ENCODE measurements around the gene IPO9. TPM values are rescaled to one million over a fixed set of nuclear protein-coding genes. Genes with fewer than 3 reads are reported as not detected.
"Not testable (repeated sequence)": the region's sequence is repeated elsewhere in the genome, so short reads cannot be mapped to it uniquely, and the experiment has no call there.

IPO9 gene
- total RNA-seq, 4 donors from 2014 or later: 2.0 to 13.0 (median 7.9) TPM

DNA sequence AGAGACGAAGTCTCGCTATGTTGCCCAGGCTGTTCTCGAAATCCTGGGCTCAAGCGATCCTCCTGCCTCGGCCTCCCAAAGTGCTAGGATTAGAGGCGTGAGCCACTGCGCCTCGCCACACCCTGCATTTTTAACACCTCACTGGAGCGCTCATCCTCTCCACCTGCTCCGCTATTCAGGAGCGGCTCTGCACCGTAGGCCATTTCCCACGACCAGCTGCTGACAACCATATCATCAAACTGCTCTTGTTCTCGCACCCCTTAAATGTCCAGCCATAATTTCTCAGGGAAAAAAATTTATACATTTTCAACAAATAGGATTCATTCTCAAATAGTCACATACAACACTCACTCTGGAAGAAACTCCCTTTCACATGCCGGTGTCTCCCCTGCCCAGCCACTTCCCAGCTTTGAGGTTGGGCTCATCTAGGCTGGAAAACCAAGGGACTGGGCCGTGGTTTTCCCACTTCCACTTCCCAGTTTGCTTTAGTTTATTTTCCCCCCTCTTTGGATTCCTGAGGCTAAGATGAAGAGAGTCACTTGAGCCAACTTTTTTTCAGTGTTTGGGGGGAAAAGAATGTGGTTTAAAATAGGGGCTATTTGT lies 639 bp upstream of the IPO9 start:
- intact Hi-C loops (cut with DNase I; ENCODE audit: low total_unique reads) (no loop called here), in situ Hi-C loops (cut with MboI; ENCODE audit: low pct_ligation_motif_present in 1 of 4, low pct_unique_long_range_greater_than_20kb in 1 of 4, low sequenced_read_pairs in 3 of 4) (no loop called here)
- Histone ChIP-seq H3K9me3 (no peaks in the 10 kb centered on the region), H3K27me3 (no peaks in the 10 kb centered on the region), H3K4me3 (peak overlapping the region in 1 of 4 donors; percentile 90), H3K36me3 (no peaks in the 10 kb centered on the region), H3K27ac (no peak overlapping the region), H3K4me1 (peaks cover 11 to 38% (median 19%) of the 10 kb centered on the region in 4 donors)
- DNase-seq: no peak
- TF ChIP-seq POLR2AphosphoS5 (IDR thresholded peaks at IDR 0.05) (no peak), EP300 (IDR thresholded peaks at IDR 0.05; ENCODE audit: low read depth) (no peak), POLR2A (IDR thresholded peaks at IDR 0.05) (no peak)
- TF ChIP-seq, protein P1, sequence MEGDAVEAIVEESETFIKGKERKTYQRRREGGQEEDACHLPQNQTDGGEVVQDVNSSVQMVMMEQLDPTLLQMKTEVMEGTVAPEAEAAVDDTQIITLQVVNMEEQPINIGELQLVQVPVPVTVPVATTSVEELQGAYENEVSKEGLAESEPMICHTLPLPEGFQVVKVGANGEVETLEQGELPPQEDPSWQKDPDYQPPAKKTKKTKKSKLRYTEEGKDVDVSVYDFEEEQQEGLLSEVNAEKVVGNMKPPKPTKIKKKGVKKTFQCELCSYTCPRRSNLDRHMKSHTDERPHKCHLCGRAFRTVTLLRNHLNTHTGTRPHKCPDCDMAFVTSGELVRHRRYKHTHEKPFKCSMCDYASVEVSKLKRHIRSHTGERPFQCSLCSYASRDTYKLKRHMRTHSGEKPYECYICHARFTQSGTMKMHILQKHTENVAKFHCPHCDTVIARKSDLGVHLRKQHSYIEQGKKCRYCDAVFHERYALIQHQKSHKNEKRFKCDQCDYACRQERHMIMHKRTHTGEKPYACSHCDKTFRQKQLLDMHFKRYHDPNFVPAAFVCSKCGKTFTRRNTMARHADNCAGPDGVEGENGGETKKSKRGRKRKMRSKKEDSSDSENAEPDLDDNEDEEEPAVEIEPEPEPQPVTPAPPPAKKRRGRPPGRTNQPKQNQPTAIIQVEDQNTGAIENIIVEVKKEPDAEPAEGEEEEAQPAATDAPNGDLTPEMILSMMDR (IDR thresholded peaks at IDR 0.05): no peak
- 69 to 80% methylated on average over 2 to 16 of the region's 16 CpGs for WGBS, 2 donors (ENCODE audit: low coverage in 1 of 2)

DNA sequence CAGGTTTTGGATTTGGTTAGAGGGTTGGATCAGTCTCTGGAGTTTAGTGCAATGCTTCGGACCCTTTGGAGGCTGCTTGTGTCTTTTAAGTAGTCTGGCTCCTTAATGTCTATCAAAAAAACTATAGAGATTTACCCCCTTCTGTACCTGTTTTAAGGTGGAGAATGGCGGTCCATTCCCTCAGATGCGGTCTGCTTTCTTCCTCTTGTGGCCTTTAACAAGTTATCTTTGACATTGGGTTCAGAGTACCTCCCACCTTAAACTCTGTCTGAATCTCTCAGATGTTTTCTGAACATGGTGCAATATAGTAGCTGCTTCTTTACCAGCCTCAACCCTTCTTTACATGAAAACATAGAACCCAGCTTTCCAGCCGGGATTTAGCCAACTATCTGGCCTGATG lies 2.4 kb downstream of the IPO9 start:
- in situ Hi-C loops (cut with MboI; ENCODE audit: low pct_ligation_motif_present in 1 of 4, low pct_unique_long_range_greater_than_20kb in 1 of 4, low sequenced_read_pairs in 3 of 4) (no loop called here), intact Hi-C loops (cut with DNase I; ENCODE audit: low total_unique reads) (no loop called here)
- no peaks in the 10 kb centered on the region for H3K36me3 ChIP-seq
- H3K4me1 ChIP-seq: peaks cover 11 to 42% (median 19%) of the 10 kb centered on the region in 4 donors
- DNase-seq: no peak
- H3K9me3 ChIP-seq: no peaks in the 10 kb centered on the region
- no peak overlapping the region for H3K27ac ChIP-seq
- no peak overlapping the region for H3K4me3 ChIP-seq
- TF ChIP-seq, protein P1 (IDR thresholded peaks at IDR 0.05): no peak
- no peak for TF ChIP-seq POLR2A (IDR thresholded peaks at IDR 0.05)
- TF ChIP-seq POLR2AphosphoS5 (IDR thresholded peaks at IDR 0.05): no peak
- no peaks in the 10 kb centered on the region for H3K27me3 ChIP-seq
- WGBS, 2 donors (ENCODE audit: low coverage in 1 of 2): 83 to 87% methylated on average over 4 of the region's 4 CpGs

DNA sequence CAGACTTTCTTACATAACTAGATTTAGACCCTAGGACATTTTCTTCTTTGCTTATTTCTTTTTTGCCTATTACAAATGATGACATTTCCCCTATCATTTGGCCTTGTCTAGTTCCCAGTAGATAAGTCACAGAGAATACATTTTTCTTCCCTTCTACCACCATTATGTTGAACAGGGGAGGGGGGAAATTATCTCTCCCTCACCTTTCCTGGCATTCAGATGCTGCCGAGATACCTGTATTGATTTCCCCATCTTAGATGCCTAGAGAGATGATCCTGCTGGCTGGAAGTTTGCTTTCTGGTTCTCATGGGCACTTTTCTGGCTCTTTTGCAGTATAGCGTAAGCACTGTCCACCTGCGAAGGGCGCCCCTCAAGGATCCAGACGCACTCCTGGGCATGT lies 5.7 kb downstream of the IPO9 start:
- H3K4me1 ChIP-seq: peaks cover 10 to 31% (median 15%) of the 10 kb centered on the region in 4 donors
- no peak overlapping the region for H3K27ac ChIP-seq
- no peak for DNase-seq
- no peaks in the 10 kb centered on the region for H3K36me3 ChIP-seq
- H3K9me3 ChIP-seq: no peaks in the 10 kb centered on the region
- no peaks in the 10 kb centered on the region for H3K27me3 ChIP-seq
- intact Hi-C loops (cut with DNase I; ENCODE audit: low total_unique reads): no loop called here
- no peak overlapping the region for H3K4me3 ChIP-seq
- TF ChIP-seq EP300 (IDR thresholded peaks at IDR 0.05; ENCODE audit: low read depth): no peak
- TF ChIP-seq, protein P1 (IDR thresholded peaks at IDR 0.05): no peak
- TF ChIP-seq POLR2A (IDR thresholded peaks at IDR 0.05): no peak
- no peak for TF ChIP-seq POLR2AphosphoS5 (IDR thresholded peaks at IDR 0.05)
- in situ Hi-C loops (cut with MboI; ENCODE audit: low pct_ligation_motif_present in 1 of 4, low pct_unique_long_range_greater_than_20kb in 1 of 4, low sequenced_read_pairs in 3 of 4): no loop called here
- WGBS, 2 donors (ENCODE audit: low coverage in 1 of 2): 98% methylated on average over 5 of the region's 5 CpGs; no CpG with 5 or more reads in 1 of the 2 donors

DNA sequence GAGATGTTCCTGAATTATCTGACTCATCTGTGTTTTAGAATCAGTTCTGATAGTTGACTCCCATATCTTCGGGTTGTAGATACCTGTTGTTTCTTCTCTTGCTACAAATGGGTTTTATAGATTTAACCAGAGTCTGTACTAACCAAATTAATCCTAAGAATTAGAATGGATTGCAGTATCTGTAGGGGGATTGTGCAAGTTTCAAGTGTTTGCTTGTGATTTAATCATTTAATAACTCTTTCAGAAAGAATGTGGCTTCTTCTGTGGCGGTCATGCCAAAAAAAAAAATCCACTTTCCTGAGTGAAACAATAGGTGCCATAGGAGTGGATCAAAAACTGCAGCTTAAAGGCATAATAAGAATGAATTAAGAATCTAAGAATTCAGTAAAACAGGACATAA lies 9.4 kb downstream of the IPO9 start:
- TF ChIP-seq POLR2A (IDR thresholded peaks at IDR 0.05) (no peak), EP300 (IDR thresholded peaks at IDR 0.05; ENCODE audit: low read depth) (no peak), POLR2AphosphoS5 (IDR thresholded peaks at IDR 0.05) (no peak)
- TF ChIP-seq, protein P1 (IDR thresholded peaks at IDR 0.05): no peak
- in situ Hi-C loops (cut with MboI; ENCODE audit: low pct_ligation_motif_present in 1 of 4, low pct_unique_long_range_greater_than_20kb in 1 of 4, low sequenced_read_pairs in 3 of 4): no loop called here
- WGBS, 2 donors (ENCODE audit: low coverage in 1 of 2): 59 to 70% methylated on average over 2 of the region's 2 CpGs
- intact Hi-C loops (cut with DNase I; ENCODE audit: low total_unique reads): no loop called here
- Histone ChIP-seq H3K4me3 (no peak overlapping the region), H3K27ac (no peak overlapping the region), H3K27me3 (no peaks in the 10 kb centered on the region), H3K9me3 (no peaks in the 10 kb centered on the region), H3K4me1 (peaks cover 0 to 5% (median 0%) of the 10 kb centered on the region in 4 donors), H3K36me3 (no peaks in the 10 kb centered on the region)
- no peak for DNase-seq

DNA sequence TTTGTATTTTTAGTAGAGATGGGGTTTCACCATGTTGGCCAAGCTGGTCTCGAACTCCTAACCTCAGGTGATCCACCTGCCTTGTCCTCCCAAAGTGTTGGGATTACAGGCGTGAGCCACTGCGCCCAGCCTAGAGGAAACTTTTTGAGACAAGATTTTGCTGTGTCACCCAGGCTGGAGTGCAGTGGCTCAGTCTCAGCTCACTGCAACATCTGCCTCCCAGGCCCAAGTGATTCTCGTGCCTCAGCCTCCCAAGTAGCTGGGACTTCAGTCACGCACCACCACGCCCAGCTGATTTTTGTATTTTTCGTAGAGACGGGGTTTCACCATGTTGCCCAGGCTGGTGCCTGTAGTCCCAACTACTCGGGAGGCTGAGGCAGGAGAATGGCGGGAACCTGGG lies 10.1 kb downstream of the IPO9 start:
- DNase-seq; in situ Hi-C loops (cut with MboI; ENCODE audit: low pct_ligation_motif_present in 1 of 4, low pct_unique_long_range_greater_than_20kb in 1 of 4, low sequenced_read_pairs in 3 of 4); H3K4me3 ChIP-seq; H3K27me3 ChIP-seq; intact Hi-C loops (cut with DNase I; ENCODE audit: low total_unique reads); H3K36me3 ChIP-seq; H3K9me3 ChIP-seq; H3K27ac ChIP-seq; H3K4me1 ChIP-seq: not testable (repeated sequence)
- WGBS, 2 donors (ENCODE audit: low coverage in 1 of 2): 98% methylated on average over 10 of the region's 10 CpGs; no CpG with 5 or more reads in 1 of the 2 donors
